Mesothelial cell of epicardium (in vitro differentiated cells): ENCODE results near the gene RYR2. TPM values are rescaled to one million over a fixed set of nuclear protein-coding genes. Genes with fewer than 3 reads are reported as not detected.

Source experiments
- DNase-seq, 2 experiments: peaks; one replicate each; pipeline ENCODE4 v3.0.0; 2021; ENCODE audit warnings: low spot score in 2 of 2; ENCODE audit not compliant: unreplicated experiment in 2 of 2
- H3K27ac Mint-ChIP-seq: 2 replicates; pipeline ENCODE4 v1.8.0; 2021; ENCODE audit warnings: mixed read lengths
- H3K27me3 Mint-ChIP-seq: 2 replicates; pipeline ENCODE4 v1.8.0; 2021; ENCODE audit warnings: low read depth, mixed read lengths
- H3K36me3 Mint-ChIP-seq: 2 replicates; pipeline ENCODE4 v1.8.0; 2021; ENCODE audit warnings: mixed read lengths
- H3K4me1 Mint-ChIP-seq: 2 replicates; pipeline ENCODE4 v1.8.0; 2021; ENCODE audit warnings: mixed read lengths
- H3K4me3 Mint-ChIP-seq: 2 replicates; pipeline ENCODE4 v1.8.0; 2021; ENCODE audit warnings: mild to moderate bottlenecking, moderate library complexity, mixed read lengths
- H3K9me3 Mint-ChIP-seq: 2 replicates; pipeline ENCODE4 v1.8.0; 2021; ENCODE audit warnings: mixed read lengths
- CTCF ChIP-seq: fragments of 200-600 bp; sonication (generic); IDR thresholded peaks from one replicate; pipeline ENCODE4 v1.5.0; 2021; ENCODE audit warnings: antibody characterized with exemption; ENCODE audit not compliant: unreplicated experiment
- total RNA-seq: library from RNA; stranded (reverse); gene quantifications from 3 replicates; pipeline ENCODE4 v1.2.1, GENCODE V29; 2021

The RYR2 gene
- total RNA-seq, 1 donor from 2014 or later = 6.1 TPM

- no peak overlapping the region for H3K27ac Mint-ChIP-seq
- no peak for DNase-seq
- no peaks in the 10 kb centered on the region for H3K27me3 Mint-ChIP-seq
- TF ChIP-seq CTCF = no peak
- H3K4me3 Mint-ChIP-seq = no peak overlapping the region
- H3K9me3 Mint-ChIP-seq = no peaks in the 10 kb centered on the region
- no peaks in the 10 kb centered on the region for H3K36me3 Mint-ChIP-seq
- H3K4me1 Mint-ChIP-seq = peaks cover 2% of the 10 kb centered on the region
Observed at GRCh38 chr1:237467320-237467719, 425.3 kb downstream of the RYR2 start.

GRCh38 chr1:237470712-237471338, 428.8 kb downstream of the RYR2 start:
- H3K9me3 Mint-ChIP-seq = no peaks in the 10 kb centered on the region
- H3K27me3 Mint-ChIP-seq = no peaks in the 10 kb centered on the region
- no peak overlapping the region for H3K27ac Mint-ChIP-seq
- no peak overlapping the region for H3K4me3 Mint-ChIP-seq
- DNase-seq = no peak
- H3K36me3 Mint-ChIP-seq = no peaks in the 10 kb centered on the region
- no peaks in the 10 kb centered on the region for H3K4me1 Mint-ChIP-seq
- TF ChIP-seq CTCF = no peak

- no peaks in the 10 kb centered on the region for H3K27me3 Mint-ChIP-seq
- H3K27ac Mint-ChIP-seq = no peak overlapping the region
- no peaks in the 10 kb centered on the region for H3K4me1 Mint-ChIP-seq
- H3K4me3 Mint-ChIP-seq = no peak overlapping the region
- no peaks in the 10 kb centered on the region for H3K9me3 Mint-ChIP-seq
- TF ChIP-seq CTCF = no peak
- no peak for DNase-seq
- H3K36me3 Mint-ChIP-seq = no peaks in the 10 kb centered on the region
Observed at GRCh38 chr1:237471377-237471776, 429.4 kb downstream of the RYR2 start.

- no peak overlapping the region for H3K27ac Mint-ChIP-seq
- no peaks in the 10 kb centered on the region for H3K27me3 Mint-ChIP-seq
- DNase-seq = no peak
- no peaks in the 10 kb centered on the region for H3K4me1 Mint-ChIP-seq
- no peak for TF ChIP-seq CTCF
- H3K36me3 Mint-ChIP-seq = no peaks in the 10 kb centered on the region
- H3K4me3 Mint-ChIP-seq = no peak overlapping the region
- H3K9me3 Mint-ChIP-seq = no peaks in the 10 kb centered on the region
Observed at GRCh38 chr1:237471956-237472355, 430.0 kb downstream of the RYR2 start.

DNA sequence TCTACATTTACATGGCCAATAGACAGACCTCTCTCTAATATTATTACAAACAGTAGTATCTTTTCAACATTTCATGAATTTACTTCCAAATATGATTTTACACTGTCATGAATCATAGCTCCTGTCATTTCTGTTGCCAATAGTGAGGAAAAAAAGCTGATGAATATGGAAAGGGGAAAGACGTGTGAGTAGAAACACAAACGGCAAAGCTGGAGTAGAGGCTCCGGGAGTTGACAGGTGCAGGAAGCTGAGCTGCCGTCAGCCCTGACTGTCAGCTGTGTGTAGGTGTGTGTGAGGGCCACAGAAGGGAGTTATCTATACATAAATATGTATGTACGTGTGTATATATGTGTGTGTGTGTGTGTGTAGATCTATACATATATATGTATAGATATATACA, 431.9 kb downstream of the RYR2 start:
- no peaks in the 10 kb centered on the region for H3K36me3 Mint-ChIP-seq
- no peaks in the 10 kb centered on the region for H3K9me3 Mint-ChIP-seq
- no peak overlapping the region for H3K27ac Mint-ChIP-seq
- DNase-seq = no peak
- no peaks in the 10 kb centered on the region for H3K27me3 Mint-ChIP-seq
- no peaks in the 10 kb centered on the region for H3K4me1 Mint-ChIP-seq
- TF ChIP-seq CTCF = no peak
- no peak overlapping the region for H3K4me3 Mint-ChIP-seq

GRCh38 chr1:237478082-237478481, 436.1 kb downstream of the RYR2 start:
- peaks cover 4% of the 10 kb centered on the region for H3K9me3 Mint-ChIP-seq
- H3K27ac Mint-ChIP-seq = no peak overlapping the region
- H3K4me1 Mint-ChIP-seq = no peaks in the 10 kb centered on the region
- no peaks in the 10 kb centered on the region for H3K27me3 Mint-ChIP-seq
- no peak for TF ChIP-seq CTCF
- no peaks in the 10 kb centered on the region for H3K36me3 Mint-ChIP-seq
- no peak for DNase-seq
- H3K4me3 Mint-ChIP-seq = no peak overlapping the region
